HG03280 (cell line): ENCODE results near the gene SKOR2.

Experiments
- ATAC-seq: cut with Tn5 transposase; IDR thresholded peaks from one replicate; pipeline ENCODE4 v1.9.1; 2021; ENCODE audit warnings: mild to moderate bottlenecking, moderate library complexity; ENCODE audit not compliant: unreplicated experiment

SKOR2 gene, protein sequence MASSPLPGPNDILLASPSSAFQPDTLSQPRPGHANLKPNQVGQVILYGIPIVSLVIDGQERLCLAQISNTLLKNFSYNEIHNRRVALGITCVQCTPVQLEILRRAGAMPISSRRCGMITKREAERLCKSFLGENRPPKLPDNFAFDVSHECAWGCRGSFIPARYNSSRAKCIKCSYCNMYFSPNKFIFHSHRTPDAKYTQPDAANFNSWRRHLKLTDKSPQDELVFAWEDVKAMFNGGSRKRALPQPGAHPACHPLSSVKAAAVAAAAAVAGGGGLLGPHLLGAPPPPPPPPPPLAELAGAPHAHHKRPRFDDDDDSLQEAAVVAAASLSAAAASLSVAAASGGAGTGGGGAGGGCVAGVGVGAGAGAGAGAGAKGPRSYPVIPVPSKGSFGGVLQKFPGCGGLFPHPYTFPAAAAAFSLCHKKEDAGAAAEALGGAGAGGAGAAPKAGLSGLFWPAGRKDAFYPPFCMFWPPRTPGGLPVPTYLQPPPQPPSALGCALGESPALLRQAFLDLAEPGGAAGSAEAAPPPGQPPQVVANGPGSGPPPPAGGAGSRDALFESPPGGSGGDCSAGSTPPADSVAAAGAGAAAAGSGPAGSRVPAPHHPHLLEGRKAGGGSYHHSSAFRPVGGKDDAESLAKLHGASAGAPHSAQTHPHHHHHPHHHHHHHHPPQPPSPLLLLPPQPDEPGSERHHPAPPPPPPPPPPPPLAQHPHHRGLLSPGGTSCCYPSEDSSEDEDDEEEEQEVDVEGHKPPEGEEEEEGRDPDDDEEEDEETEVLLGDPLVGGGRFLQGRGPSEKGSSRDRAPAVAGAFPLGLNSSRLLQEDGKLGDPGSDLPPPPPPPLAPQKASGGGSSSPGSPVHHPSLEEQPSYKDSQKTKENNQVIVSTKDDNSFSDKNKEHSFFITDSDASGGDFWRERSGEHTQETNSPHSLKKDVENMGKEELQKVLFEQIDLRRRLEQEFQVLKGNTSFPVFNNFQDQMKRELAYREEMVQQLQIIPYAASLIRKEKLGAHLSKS

DNA sequence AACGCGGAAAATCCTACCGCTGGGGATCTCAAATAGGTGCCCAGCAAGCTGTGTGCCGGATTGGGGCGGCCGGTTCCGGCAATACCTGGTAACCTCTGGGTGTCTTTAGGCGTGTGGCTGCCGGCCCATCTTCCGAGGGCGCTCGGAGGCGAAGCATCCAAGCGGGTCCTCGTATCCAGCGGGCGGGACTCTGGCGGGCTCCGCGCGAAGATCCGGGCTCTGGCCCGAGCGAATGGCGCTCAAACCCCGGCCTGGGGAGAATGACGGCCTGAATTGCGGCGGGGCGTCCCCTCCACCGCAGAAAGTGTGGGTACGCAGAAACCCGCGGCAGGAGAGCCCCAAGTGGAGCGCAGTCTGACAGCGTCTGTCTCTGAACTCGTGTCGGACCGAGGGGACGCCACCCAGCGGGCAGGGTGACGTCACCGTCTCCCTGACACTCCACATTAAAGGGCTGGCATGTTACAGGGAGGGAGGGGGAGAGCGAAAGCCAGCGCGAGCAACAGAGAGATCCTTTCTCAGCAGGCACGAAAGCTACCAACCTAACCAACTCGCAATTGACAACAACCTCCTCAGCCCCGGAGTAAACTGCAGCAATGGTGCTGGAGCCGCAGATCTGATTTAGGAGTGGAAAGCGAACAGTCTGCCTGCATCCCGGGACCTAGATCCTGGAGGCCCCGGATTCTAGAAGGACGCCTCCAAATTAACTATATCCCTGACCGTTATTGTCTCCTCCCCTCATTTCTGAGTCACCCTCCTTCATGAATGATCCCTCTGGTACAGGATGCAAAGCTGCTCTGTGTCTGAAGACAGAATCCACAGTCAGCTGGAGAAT lies at the start of gene SKOR2:
SKOR2 (minus strand) TSS at position 372 of the 832 bp plus-strand sequence. CDS start 2,477 bp downstream, outside the sequence.
- no peak for ATAC-seq

DNA sequence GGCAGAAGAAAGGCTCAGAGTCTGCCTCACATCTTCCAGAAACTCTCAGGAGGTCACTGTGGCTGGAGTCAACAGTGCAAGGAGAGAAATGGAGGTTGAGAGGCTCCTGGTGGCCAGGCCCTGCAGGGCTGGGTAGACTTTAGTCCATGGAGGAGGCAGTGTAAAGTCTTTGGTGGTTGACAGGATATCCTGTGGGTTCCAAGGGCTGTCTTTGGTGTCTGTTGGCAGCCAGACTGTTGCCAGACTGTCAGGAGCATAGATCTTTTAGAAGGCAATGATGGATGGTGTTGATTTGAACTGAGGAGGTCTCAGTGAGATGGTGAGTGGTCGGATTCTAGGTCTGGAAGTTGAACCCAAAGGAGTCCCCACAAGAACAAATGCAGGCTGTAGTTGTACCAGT lies 45.0 kb upstream of the SKOR2 start:
- no peak for ATAC-seq

DNA sequence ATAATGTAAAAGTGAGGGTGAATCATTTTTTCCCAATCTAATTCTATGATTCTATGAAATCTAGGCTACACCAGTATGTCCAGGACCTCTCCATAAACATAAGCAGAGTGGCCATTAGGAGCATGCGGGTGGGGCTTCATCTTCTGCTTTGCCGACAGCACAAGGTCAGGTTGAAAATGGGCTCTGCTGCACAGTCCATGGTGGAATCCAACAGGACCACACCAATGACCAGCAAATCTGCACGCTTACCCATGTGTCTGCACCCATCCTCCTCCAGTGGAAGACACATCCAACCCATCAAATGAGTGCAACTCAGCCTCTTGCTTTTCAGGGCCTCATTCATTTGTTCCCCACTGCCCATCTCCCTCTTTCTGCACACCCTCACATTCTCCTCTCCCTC lies 43.3 kb upstream of the SKOR2 start:
- no peak for ATAC-seq

DNA sequence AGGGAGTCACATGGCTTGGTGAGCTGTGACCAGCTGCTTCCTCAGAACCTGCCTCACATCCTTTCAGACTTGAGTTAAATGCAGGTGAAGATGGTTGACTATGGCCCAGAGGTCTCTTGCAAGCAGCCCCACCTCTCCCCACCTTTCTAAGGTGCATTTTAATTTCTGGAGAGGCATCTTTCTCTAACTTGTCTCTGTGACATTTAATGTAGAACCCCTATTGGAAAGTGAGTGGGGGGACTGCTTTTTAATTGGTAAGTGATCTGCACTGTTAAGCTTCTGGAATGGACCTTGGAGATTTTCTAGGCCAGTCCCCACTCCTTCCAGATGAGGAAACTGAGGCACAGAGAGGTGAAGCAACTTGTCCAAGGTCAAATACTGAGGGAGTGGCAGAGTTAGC lies 37.3 kb upstream of the SKOR2 start:
- ATAC-seq: no peak

DNA sequence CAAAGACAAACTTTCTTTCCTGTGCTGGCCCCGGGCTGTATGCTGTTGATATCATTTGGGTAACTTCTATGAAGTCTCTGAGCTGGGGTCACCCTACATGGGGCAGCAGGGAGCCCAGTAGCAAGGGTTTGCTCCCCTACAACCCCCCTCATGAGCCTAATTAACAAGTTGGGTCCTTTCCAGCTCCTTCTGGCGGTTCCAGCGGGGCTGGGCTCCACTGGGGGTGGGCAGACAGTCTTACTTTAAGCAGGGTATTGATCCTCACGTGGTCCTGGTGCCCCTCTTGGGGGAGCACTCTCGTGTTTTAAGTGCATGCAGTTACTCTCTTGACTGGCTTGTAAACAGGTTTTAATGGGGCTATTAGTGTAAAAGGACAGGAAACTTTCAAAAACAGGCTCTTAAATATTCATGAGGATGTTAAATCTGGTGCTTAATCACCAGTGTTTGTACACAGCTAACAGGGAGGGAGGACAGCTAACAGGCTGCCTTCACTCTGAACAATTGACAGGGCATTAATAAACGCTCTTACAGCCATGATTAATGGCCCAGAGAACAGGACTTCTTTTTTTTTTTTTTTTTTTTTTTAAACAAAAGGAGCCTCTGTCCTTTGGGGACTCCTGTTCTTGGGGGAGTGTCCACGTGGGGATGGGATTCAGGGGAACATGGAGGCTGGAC lies 36.6 kb upstream of the SKOR2 start:
- no peak for ATAC-seq

DNA sequence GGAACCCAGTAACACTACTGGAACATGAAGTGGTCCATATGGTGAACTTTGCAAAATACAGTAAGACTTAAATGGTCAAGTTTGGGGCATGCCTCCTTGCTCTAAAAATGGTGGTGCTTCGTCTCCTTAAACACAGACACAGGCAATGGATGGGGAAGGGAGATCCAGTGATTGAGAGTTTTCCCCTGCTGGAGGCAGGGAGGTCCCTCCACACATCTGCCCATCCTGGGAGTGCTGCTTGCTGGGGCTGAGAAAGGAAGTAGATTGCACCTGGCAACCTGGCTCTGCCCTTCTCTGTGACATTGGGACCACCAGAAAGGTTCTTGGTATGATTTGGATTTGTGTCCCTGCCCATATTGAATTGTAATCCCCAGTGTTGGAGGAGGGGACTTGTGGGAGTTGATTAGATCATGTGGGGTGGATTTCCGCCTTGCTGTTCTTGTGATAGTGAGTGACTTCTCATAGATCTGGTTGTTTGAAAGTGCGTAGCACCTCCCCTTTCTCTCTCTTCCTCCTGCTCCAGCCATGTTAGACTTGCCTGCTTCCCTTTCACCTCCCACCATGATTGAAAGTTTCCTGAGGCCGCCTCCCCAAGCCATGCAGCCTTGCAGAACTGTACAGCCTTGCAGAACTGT lies 35.4 kb upstream of the SKOR2 start:
- ATAC-seq: no peak

DNA sequence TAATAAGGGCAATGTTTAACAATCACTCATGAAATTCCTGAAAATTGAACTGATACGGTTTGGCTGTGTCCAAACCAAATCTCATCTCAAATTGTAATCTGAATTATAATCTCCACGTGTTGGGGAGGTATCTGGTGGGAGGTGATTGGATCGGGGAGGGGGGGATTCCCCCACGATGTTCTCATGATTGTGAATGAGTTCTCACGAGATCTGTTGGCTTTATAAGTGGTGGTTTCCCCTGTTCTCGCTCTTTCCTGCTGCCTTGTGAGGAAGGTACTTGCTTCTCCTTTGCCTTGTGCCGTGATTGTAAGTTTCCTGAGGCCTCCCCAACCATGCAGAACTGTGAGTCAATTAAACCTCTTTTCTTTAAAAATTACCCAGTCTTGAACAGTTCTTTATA lies 34.0 kb upstream of the SKOR2 start:
- ATAC-seq: no peak

DNA sequence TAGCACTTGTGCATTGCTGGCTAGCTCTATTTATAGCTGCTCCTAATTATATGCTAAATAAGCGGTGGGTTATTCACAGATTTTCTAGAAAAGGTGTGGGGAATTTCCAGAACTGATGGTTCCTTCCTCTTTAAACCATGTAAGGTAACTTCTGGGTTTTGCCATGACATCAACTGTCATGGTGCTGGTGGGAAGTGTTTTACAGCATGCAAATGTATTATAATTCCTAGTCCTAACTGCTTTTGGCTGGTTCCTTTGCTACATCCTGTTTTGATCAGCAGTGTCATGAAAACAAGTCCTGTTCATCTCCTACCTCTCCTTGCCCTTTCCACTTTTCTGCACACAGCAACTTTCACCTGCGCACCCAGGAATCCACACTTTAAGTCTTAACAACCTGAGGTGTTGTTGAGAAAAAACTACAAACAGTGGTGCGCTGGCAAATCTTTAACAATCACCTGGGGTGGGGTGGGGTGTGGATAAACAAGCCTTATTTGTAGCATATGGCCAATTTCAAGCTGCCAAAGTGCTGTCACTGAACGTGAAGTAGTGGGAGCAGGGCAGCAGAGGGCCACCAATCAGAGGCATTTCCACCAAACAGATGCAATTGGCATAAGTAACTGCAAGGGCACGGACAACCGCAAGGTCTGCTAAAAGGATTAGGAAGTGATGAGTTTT lies 33.4 kb upstream of the SKOR2 start:
- ATAC-seq: no peak

DNA sequence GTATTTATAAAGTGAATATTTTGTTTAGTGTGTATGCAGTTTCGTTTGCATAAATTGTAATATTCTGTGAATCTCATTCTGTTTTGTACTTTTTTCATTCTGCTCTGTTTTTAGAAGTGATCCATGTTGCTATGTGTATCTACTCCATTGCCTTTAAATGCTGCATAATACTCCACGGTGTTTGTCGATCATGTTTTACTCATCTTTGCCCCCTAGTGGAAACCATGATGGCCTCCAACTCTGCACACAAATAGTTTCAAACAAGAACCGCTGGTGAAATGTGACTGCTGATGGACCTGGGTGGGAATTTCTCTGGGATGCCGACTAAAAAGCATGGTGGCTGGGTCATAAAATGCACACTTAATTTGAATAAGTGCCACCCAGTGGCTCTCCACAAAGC lies 32.0 kb upstream of the SKOR2 start:
- no peak for ATAC-seq

DNA sequence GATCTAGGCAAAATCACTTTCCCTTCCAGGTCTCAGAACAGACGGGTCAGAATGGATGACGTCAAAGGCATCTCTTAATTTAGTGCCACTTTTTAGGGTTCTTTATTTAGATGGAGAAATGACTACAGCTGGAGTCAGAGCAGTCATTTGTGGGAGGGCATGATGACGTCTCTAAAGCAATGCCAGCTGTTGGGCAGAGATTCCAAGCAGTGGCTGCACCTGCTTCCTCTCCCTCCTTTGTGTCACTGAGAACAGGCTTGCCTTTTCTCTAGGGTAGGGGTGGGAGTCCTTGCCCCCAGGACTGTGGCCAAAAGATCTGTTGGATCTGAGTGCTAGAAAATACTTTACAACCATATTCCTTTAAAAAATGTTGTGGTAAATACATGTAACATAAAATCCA lies 28.7 kb upstream of the SKOR2 start:
- ATAC-seq: no peak

DNA sequence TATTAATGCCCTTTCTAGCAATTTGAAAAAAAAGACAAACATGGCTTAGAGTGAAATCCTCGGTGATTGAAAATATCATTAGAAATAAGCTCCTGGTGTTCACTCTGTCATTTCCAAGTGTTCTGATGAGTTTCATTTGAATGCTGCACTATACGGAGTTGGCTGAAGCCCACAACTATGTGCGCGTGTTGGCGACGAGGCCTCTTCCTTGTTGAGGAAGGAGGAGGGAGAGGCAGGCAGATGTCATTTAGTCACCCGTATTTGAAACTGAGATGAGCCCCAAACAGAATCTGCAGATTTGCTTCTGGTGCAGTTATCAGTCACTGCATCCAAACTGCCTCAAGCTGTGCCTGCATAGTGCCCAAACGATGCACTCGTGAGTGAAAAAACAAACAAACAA lies 23.5 kb upstream of the SKOR2 start:
- ATAC-seq: no peak

DNA sequence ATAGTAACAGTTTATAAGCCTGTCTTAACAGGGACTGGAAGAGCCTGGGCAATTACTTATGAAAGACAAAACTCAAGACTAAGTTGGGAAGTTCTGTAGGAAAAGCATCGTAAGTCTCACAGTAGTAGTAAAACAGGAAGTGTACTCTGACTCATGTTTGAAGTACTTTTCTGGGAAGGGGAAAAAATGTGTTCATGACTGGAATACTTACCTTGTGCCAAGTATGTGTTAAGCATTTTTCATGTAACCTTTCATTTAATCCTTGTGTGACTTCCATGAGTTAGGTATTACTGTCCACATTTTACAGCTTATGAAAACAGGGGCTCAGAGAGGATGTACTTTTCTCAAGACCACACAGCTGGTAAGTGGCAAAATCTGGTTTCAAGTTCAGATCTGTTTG lies 13.7 kb upstream of the SKOR2 start:
- ATAC-seq: no peak

DNA sequence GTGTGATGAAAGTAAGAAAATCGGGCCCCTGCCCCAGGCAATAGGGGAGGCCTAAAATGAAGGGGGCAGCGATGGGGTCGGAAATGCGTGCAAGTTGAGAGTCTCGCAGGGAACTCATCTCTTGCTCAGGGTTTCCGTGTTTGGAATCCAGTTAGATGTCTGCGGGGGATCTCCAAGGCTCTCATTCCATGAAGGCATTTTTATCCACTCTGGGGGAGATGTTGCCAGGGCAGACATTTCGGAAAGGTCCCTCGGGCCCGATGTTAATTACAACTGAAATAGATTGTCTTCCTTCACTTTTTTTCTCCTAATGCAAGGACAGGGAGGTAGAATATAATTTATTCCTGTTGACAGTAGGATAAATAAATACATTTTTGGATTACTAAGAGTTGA lies 12.8 kb upstream of the SKOR2 start:
- no peak for ATAC-seq

DNA sequence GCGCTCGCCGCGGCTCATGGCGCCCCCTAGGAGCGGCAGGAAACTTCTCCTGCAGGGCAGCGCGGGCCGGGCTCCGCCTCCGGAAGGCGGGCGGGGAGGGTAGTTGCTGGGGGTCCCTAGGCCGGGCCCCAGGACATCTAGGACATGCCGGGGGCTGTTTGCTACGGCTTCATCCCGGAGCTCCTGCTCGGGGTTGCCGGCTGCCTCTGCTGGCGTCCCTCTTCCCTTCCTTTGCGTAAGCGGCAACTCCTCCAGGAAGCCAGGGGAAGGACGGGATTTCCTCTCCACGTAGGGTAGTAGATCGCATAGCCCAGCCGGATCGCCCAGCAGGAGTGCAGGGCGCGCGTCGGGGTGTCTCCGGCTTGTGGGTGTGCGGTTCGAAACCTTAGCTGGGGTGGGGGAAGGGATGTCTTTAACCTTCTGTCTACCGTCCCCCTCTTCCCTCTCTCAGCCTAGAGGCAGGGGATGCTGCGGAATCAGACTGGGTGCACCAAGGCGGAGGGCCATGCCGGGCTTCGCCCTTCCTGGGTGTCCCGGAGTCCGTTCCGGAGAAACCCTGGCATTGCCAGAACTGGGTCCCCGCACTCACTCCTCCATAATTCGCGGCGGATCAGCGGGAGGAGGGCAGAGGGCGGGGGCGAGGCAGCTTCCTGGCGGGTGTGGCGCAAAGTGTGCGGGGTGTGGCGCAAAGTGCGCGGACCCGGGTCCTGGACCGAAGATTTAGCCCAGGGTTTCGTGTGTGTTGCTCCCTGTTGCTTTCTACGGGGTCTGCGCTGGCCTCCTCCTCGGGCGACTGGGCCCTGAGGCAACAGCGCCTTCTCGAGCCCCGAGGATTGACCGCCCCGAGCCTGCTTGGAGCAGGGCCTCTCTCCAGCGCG lies 12.2 kb upstream of the SKOR2 start:
- no peak for ATAC-seq

DNA sequence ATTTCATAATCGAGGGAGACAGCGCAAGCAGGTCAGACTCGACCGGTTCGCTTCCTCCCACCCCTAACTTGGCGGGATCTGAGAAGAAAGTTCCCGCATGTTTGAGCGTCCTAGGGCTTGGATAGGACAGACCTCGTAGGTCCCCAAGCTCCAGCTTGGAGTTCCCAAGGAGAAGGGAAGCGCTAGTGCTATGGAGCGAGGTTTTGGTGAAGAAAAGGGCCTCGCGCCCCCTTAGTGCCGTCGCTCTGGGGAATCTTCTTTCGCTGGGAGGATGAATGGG lies 11.6 kb upstream of the SKOR2 start:
- no peak for ATAC-seq

DNA sequence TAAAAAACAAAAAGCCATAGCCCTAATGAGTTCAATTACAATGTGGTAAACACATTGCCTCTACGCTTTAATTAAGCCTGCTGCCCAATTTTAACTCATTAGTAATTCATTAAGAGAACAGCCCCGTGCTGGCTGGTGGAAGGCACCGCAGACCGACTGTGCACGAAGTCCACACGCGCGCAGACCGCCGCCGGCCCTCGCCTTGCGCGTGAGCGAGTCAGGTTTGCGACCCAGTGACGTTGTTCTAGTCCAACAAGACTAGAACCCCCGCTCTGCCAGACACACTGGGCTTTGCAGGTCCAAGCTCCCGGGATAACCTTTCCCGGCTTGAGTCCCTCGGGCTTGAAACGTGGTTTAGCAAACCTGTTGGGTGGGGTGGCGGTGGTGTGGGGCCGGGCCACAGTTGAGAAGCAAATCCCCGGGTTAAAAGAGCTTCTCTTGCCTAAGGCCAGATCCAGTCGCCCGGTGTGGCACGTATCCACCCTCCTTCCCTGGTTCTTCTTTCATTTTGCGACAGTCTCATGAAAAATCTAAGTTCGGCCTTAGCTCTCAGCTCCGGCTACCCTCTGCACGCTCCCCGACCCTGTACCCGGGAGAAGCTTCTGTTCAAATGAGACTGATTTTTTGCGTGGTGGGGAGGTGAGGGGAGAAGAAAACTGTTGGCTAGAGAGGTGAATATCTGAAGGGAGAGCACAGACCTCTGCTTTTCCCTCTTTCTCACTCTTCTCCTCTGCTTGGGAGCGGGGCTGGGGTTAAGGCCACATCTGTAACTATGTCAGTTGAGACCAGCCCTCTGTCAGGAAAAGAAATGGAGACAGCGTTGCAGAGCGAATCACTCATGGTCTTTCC lies 11.1 kb upstream of the SKOR2 start:
- no peak for ATAC-seq

DNA sequence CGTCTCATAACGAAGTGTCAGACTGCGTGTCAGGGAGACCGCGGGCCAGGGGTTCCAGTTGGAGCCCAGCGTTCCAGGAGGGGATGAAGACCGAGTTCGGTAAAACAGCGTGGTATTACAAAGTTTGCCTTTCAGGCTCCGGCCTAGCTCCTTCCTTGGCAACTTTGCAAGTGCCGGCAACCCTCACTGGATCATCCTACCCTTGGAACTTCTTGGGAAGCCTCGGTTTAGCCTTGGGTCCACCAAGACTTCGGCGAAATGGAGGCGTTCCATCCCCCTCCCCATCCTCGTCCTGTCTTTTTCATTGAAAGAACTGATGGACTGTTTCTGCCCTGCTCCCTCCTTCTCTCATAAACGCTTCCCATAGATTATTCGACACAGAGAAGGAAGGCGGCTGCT lies 10.4 kb upstream of the SKOR2 start:
- ATAC-seq: no peak
